Measurements from ENCODE around the gene TUBGCP3. TPM values are rescaled to one million over a fixed set of nuclear protein-coding genes. Genes with fewer than 3 reads are reported as not detected.

The TUBGCP3 gene
- total RNA-seq, 2 experiments from 2014 or later, result 30.6 to 31.3 TPM

GRCh38 chr13:112446347-112446861 lies 141.5 kb downstream of the TUBGCP3 start:
- H3K27ac ChIP-seq (ENCODE audit: low read depth in 1 of 2, low read length in 2 of 2), result no peak overlapping the region

DNA sequence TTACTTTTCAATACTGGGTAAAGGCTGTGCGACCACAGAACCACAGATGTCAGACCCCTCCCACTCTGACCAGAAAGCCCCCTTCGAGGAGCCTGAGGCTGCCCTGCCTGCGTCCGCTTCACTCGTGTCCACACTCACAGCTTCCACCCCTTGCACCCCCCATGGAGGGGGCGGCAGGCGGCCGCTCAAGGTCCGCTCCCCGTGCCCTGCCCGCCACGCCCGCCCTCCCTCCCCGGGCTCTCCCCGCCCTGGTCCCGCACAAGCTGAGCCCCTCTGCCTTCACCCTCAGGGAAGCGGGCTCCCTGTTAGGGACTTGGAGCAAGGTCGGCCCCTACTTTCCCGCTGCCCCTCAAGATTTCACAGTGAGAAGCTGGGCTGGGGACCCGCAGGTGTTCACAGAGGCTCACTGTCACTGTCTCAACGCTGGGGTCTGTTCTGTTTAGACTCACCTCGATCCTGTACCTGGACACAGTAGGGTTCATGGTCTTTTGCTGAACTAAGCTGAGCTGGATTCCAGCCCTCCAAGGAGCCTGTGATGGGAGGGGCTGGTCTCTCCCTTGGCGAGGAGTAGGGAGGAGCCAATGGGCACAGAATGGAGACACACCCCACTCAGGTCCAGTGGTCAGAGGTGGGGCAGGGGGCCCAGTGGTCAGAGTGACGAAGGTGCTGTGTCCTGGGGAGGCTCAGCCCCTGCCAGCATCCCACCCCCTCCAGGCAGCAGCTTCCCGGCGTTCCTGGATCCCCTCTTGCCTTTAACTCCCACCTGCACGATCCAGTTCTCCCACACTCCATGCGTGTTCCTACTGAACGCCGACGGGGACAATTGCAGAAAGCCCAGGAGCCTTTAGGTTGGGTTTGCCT lies 142.3 kb downstream of the TUBGCP3 start:
- no peaks in the 10 kb centered on the region for H3K36me3 ChIP-seq (ENCODE audit: insufficient read depth, low read length)
- ChIA-PET POLR2A (no interaction called here), CTCF (no interaction called here)
- DNase-seq (no peak), ATAC-seq (ENCODE audit: poor library complexity) (no peak)
- no peaks in the 10 kb centered on the region for H3K36me3 Mint-ChIP-seq (ENCODE audit: low read depth)
- peaks cover 10 to 17% of the 10 kb centered on the region in 2 experiments for H3K27me3 ChIP-seq (ENCODE audit: control insufficient read depth in 1 of 2, insufficient read depth in 2 of 2, low read length in 2 of 2)
- no peak overlapping the region for H3K27ac ChIP-seq (ENCODE audit: low read depth in 1 of 2, low read length in 2 of 2)
- TF ChIP-seq CTCF (IDR thresholded peaks at IDR 0.05), result no peak
- no peaks in the 10 kb centered on the region for H3K9me3 Mint-ChIP-seq
- H3K4me3 Mint-ChIP-seq, result no peak overlapping the region
- no peak overlapping the region for H3K27ac Mint-ChIP-seq
- no peaks in the 10 kb centered on the region for H3K4me1 Mint-ChIP-seq (ENCODE audit: low read depth)
- no peak overlapping the region for H3K4me3 ChIP-seq (ENCODE audit: low read length)
- intact Hi-C loops (cut with DNase I, micrococcal nuclease), result no loop called here
- H3K27me3 Mint-ChIP-seq, result peaks cover 36% of the 10 kb centered on the region
- peaks cover 0 to 8% of the 10 kb centered on the region in 2 experiments for H3K9me3 ChIP-seq (ENCODE audit: control insufficient read depth in 1 of 2, insufficient read depth in 1 of 2, low read length in 2 of 2)
- H3K4me1 ChIP-seq (ENCODE audit: insufficient read depth, low read length), result no peaks in the 10 kb centered on the region

More at GRCh38 chr13:112446347-112446861, 141.5 kb downstream of the TUBGCP3 start:
- peaks cover 10 to 17% of the 10 kb centered on the region in 2 experiments for H3K27me3 ChIP-seq (ENCODE audit: control insufficient read depth in 1 of 2, insufficient read depth in 2 of 2, low read length in 2 of 2)
- no peaks in the 10 kb centered on the region for H3K36me3 Mint-ChIP-seq (ENCODE audit: low read depth)
- H3K4me1 Mint-ChIP-seq (ENCODE audit: low read depth), result no peaks in the 10 kb centered on the region
- peaks cover 0 to 3% of the 10 kb centered on the region in 2 experiments for H3K9me3 ChIP-seq (ENCODE audit: control insufficient read depth in 1 of 2, insufficient read depth in 1 of 2, low read length in 2 of 2)
- no peak for TF ChIP-seq CTCF (IDR thresholded peaks at IDR 0.05)
- no peak overlapping the region for H3K4me3 ChIP-seq (ENCODE audit: low read length)
- ChIA-PET POLR2A (no interaction called here), CTCF (no interaction called here)
- ATAC-seq (ENCODE audit: poor library complexity) (no peak), DNase-seq (no peak)
- intact Hi-C loops (cut with DNase I, micrococcal nuclease), result no loop called here
- no peaks in the 10 kb centered on the region for H3K4me1 ChIP-seq (ENCODE audit: insufficient read depth, low read length)
- H3K4me3 Mint-ChIP-seq, result no peak overlapping the region
- H3K27me3 Mint-ChIP-seq, result peaks cover 38% of the 10 kb centered on the region
- H3K9me3 Mint-ChIP-seq, result no peaks in the 10 kb centered on the region
- H3K27ac Mint-ChIP-seq, result no peak overlapping the region
- no peaks in the 10 kb centered on the region for H3K36me3 ChIP-seq (ENCODE audit: insufficient read depth, low read length)

GRCh38 chr13:112444416-112445399 lies 143.2 kb downstream of the TUBGCP3 start:
- peaks cover 0 to 8% of the 10 kb centered on the region in 2 experiments for H3K9me3 ChIP-seq (ENCODE audit: control insufficient read depth in 1 of 2, insufficient read depth in 1 of 2, low read length in 2 of 2)
- no peaks in the 10 kb centered on the region for H3K9me3 Mint-ChIP-seq
- no peak overlapping the region for H3K4me3 ChIP-seq (ENCODE audit: low read length)
- H3K36me3 ChIP-seq (ENCODE audit: insufficient read depth, low read length), result no peaks in the 10 kb centered on the region
- H3K4me1 ChIP-seq (ENCODE audit: insufficient read depth, low read length), result no peaks in the 10 kb centered on the region
- no peak overlapping the region for H3K27ac Mint-ChIP-seq
- no peak overlapping the region for H3K27ac ChIP-seq (ENCODE audit: low read depth in 1 of 2, low read length in 2 of 2)
- intact Hi-C loops (cut with DNase I, micrococcal nuclease), result no loop called here
- peaks cover 10 to 17% of the 10 kb centered on the region in 2 experiments for H3K27me3 ChIP-seq (ENCODE audit: control insufficient read depth in 1 of 2, insufficient read depth in 2 of 2, low read length in 2 of 2)
- ChIA-PET POLR2A (no interaction called here), CTCF (no interaction called here)
- H3K36me3 Mint-ChIP-seq (ENCODE audit: low read depth), result no peaks in the 10 kb centered on the region
- DNase-seq (no peak), ATAC-seq (ENCODE audit: poor library complexity) (no peak)
- no peak for TF ChIP-seq CTCF (IDR thresholded peaks at IDR 0.05)
- H3K27me3 Mint-ChIP-seq, result peaks cover 45% of the 10 kb centered on the region
- H3K4me1 Mint-ChIP-seq (ENCODE audit: low read depth), result no peaks in the 10 kb centered on the region
- H3K4me3 Mint-ChIP-seq, result no peak overlapping the region
